Measurements from ENCODE around the gene RETREG2.

DNA sequence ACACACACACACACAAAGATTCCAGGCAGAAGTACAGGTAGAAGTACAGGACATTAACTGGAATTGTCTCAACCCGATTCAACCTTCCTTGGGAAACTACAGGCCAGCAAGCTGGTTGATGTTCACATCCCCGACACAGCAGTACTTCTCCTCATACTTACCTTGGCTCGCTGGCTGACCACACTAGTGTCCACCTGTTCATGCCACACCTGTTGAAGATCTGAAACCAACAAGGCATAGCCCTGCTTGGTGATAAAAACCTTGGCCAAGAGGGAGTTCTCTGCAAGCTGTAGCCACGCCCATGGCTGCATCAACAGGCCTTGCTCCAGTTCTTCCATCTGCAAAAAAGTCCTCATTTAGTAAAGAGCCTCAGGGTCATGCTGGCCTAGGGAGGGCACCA, 20.1 kb upstream of the RETREG2 start:
- TF ChIP-seq, protein P1, sequence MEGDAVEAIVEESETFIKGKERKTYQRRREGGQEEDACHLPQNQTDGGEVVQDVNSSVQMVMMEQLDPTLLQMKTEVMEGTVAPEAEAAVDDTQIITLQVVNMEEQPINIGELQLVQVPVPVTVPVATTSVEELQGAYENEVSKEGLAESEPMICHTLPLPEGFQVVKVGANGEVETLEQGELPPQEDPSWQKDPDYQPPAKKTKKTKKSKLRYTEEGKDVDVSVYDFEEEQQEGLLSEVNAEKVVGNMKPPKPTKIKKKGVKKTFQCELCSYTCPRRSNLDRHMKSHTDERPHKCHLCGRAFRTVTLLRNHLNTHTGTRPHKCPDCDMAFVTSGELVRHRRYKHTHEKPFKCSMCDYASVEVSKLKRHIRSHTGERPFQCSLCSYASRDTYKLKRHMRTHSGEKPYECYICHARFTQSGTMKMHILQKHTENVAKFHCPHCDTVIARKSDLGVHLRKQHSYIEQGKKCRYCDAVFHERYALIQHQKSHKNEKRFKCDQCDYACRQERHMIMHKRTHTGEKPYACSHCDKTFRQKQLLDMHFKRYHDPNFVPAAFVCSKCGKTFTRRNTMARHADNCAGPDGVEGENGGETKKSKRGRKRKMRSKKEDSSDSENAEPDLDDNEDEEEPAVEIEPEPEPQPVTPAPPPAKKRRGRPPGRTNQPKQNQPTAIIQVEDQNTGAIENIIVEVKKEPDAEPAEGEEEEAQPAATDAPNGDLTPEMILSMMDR (IDR thresholded peaks at IDR 0.05; ENCODE audit: control extremely low read depth in 1 of 3, insufficient read depth in 1 of 3, low read depth in 1 of 3, low read length in 3 of 3), result no peak
- no peak for TF ChIP-seq JUND (IDR thresholded peaks at IDR 0.05; ENCODE audit: low read length)
- TF ChIP-seq RAD21 (IDR thresholded peaks at IDR 0.05 in 1 of 2, conservative IDR thresholded peaks at IDR 0.05 in 1 of 2; ENCODE audit: low read depth in 2 of 2, low read length in 2 of 2), result no peak
- no peak for TF ChIP-seq POLR2AphosphoS5 (IDR thresholded peaks at IDR 0.05; ENCODE audit: low read depth, low read length)
- no peak for TF ChIP-seq TBP (IDR thresholded peaks at IDR 0.05; ENCODE audit: low read depth, low read length)
- TF ChIP-seq POLR2A (IDR thresholded peaks at IDR 0.05; ENCODE audit: control extremely low read depth in 1 of 2, low read depth in 2 of 2, low read length in 2 of 2), result no peak
- TF ChIP-seq, protein P2, sequence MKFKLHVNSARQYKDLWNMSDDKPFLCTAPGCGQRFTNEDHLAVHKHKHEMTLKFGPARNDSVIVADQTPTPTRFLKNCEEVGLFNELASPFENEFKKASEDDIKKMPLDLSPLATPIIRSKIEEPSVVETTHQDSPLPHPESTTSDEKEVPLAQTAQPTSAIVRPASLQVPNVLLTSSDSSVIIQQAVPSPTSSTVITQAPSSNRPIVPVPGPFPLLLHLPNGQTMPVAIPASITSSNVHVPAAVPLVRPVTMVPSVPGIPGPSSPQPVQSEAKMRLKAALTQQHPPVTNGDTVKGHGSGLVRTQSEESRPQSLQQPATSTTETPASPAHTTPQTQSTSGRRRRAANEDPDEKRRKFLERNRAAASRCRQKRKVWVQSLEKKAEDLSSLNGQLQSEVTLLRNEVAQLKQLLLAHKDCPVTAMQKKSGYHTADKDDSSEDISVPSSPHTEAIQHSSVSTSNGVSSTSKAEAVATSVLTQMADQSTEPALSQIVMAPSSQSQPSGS (IDR thresholded peaks at IDR 0.05; ENCODE audit: low read length), result no peak
- TF ChIP-seq CBX8 (IDR thresholded peaks at IDR 0.05; ENCODE audit: borderline replicate concordance, low read depth, low read length), result no peak
- TF ChIP-seq, protein P3, sequence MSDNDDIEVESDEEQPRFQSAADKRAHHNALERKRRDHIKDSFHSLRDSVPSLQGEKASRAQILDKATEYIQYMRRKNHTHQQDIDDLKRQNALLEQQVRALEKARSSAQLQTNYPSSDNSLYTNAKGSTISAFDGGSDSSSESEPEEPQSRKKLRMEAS (IDR thresholded peaks at IDR 0.05), result no peak
- no peak for TF ChIP-seq JUN (IDR thresholded peaks at IDR 0.05; ENCODE audit: low read depth, low read length)
- TF ChIP-seq, protein P4, sequence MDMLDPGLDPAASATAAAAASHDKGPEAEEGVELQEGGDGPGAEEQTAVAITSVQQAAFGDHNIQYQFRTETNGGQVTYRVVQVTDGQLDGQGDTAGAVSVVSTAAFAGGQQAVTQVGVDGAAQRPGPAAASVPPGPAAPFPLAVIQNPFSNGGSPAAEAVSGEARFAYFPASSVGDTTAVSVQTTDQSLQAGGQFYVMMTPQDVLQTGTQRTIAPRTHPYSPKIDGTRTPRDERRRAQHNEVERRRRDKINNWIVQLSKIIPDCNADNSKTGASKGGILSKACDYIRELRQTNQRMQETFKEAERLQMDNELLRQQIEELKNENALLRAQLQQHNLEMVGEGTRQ (IDR thresholded peaks at IDR 0.05; ENCODE audit: low read length), result no peak

All from H1 (cell line).